ENCODE data around the gene DDRGK1.

Gene DDRGK1

DNA sequence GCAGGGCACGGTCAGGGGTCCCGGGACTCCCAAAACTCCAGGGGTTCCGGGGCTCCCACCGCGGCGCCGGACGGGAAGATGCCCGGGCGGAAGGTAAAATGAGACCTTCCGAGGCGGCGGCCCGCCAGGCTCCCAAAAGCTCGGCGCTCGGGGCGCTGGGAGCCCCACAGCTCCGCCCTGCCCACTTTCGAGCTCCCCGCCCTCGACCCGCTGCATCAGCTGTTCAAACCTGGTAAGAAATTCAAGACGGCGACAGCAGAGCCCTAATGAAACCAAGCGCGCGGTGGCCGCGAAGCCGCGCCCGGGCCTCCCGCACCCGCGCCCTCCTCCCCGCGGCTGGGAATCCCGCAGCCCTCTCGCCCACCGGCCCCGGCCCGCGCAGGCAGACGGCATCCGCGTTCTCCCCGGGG lies 34.1 kb upstream of the DDRGK1 start:
- H3K79me2 ChIP-seq (ENCODE audit: insufficient read depth, low read length), result peaks cover 4% of the 10 kb centered on the region; the same call in 1 of the 2 replicates
- peak overlapping the region; percentile 69 for H3K9ac ChIP-seq (ENCODE audit: low read depth, low read length, poor library complexity, severe bottlenecking)
- peak overlapping the region; percentile 82 for H3K4me3 ChIP-seq (ENCODE audit: low read length, poor library complexity, severe bottlenecking)
- H3F3A ChIP-seq (ENCODE audit: low read depth), result no peaks in the 10 kb centered on the region
- H3K36me3 ChIP-seq (ENCODE audit: insufficient read depth, low read length), result no peaks in the 10 kb centered on the region
- no peaks in the 10 kb centered on the region for H3K9me2 ChIP-seq (replicated peaks; ENCODE audit: low read depth, low read length)
- no peak for TF ChIP-seq EZH2phosphoT487 (IDR thresholded peaks at IDR 0.05; ENCODE audit: borderline replicate concordance)
- TF ChIP-seq, protein P1, sequence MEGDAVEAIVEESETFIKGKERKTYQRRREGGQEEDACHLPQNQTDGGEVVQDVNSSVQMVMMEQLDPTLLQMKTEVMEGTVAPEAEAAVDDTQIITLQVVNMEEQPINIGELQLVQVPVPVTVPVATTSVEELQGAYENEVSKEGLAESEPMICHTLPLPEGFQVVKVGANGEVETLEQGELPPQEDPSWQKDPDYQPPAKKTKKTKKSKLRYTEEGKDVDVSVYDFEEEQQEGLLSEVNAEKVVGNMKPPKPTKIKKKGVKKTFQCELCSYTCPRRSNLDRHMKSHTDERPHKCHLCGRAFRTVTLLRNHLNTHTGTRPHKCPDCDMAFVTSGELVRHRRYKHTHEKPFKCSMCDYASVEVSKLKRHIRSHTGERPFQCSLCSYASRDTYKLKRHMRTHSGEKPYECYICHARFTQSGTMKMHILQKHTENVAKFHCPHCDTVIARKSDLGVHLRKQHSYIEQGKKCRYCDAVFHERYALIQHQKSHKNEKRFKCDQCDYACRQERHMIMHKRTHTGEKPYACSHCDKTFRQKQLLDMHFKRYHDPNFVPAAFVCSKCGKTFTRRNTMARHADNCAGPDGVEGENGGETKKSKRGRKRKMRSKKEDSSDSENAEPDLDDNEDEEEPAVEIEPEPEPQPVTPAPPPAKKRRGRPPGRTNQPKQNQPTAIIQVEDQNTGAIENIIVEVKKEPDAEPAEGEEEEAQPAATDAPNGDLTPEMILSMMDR (conservative IDR thresholded peaks at IDR 0.05; ENCODE audit: low read length), result no peak
- H2AFZ ChIP-seq (ENCODE audit: low read length), result peak overlapping the region; percentile 94
- peaks cover 5% of the 10 kb centered on the region for H3K4me1 ChIP-seq (ENCODE audit: insufficient read depth, low read length, poor library complexity, severe bottlenecking)
- H3K4me2 ChIP-seq (ENCODE audit: low read depth, low read length, poor library complexity, severe bottlenecking), result peak overlapping the region; percentile 86
- H4K20me1 ChIP-seq (ENCODE audit: insufficient read depth, low read length, poor library complexity, severe bottlenecking), result no peaks in the 10 kb centered on the region
- H3K27me3 ChIP-seq (ENCODE audit: insufficient read depth, low read length, poor library complexity, severe bottlenecking), result peaks cover 7% of the 10 kb centered on the region
- H3K9me3 ChIP-seq (ENCODE audit: insufficient read depth, low read depth, low read length), result no peaks in the 10 kb centered on the region

GRCh38 chr20:3237958-3238615 lies 33.6 kb upstream of the DDRGK1 start:
- H3K4me1 ChIP-seq (ENCODE audit: insufficient read depth, low read length, poor library complexity, severe bottlenecking), result peaks cover 5% of the 10 kb centered on the region
- no peaks in the 10 kb centered on the region for H3K9me3 ChIP-seq (ENCODE audit: insufficient read depth, low read depth, low read length)
- H3K9ac ChIP-seq (ENCODE audit: low read depth, low read length, poor library complexity, severe bottlenecking), result peak overlapping the region; percentile 69
- H3K79me2 ChIP-seq (ENCODE audit: insufficient read depth, low read length), result peaks cover 4% of the 10 kb centered on the region; the same call in 1 of the 2 replicates
- no peaks in the 10 kb centered on the region for H3K9me2 ChIP-seq (replicated peaks; ENCODE audit: low read depth, low read length)
- no peaks in the 10 kb centered on the region for H3K36me3 ChIP-seq (ENCODE audit: insufficient read depth, low read length)
- TF ChIP-seq EZH2phosphoT487 (IDR thresholded peaks at IDR 0.05; ENCODE audit: borderline replicate concordance), result no peak
- TF ChIP-seq, protein P1 (conservative IDR thresholded peaks at IDR 0.05; ENCODE audit: low read length), result no peak
- peak overlapping the region; percentile 82 for H3K4me3 ChIP-seq (ENCODE audit: low read length, poor library complexity, severe bottlenecking)
- H3F3A ChIP-seq (ENCODE audit: low read depth), result no peaks in the 10 kb centered on the region
- H3K4me2 ChIP-seq (ENCODE audit: low read depth, low read length, poor library complexity, severe bottlenecking), result peak overlapping the region; percentile 86
- peak overlapping the region; percentile 94 for H2AFZ ChIP-seq (ENCODE audit: low read length)
- H4K20me1 ChIP-seq (ENCODE audit: insufficient read depth, low read length, poor library complexity, severe bottlenecking), result no peaks in the 10 kb centered on the region
- H3K27me3 ChIP-seq (ENCODE audit: insufficient read depth, low read length, poor library complexity, severe bottlenecking), result peaks cover 7% of the 10 kb centered on the region

GRCh38 chr20:3237011-3237957 lies 32.8 kb upstream of the DDRGK1 start:
- Histone ChIP-seq H3K9me2 (replicated peaks; ENCODE audit: low read depth, low read length) (no peaks in the 10 kb centered on the region), H3K4me2 (ENCODE audit: low read depth, low read length, poor library complexity, severe bottlenecking) (peak overlapping the region; percentile 86), H3K79me2 (ENCODE audit: insufficient read depth, low read length) (peaks cover 4% of the 10 kb centered on the region; the same call in 1 of the 2 replicates), H3K36me3 (ENCODE audit: insufficient read depth, low read length) (no peaks in the 10 kb centered on the region), H3K27me3 (ENCODE audit: insufficient read depth, low read length, poor library complexity, severe bottlenecking) (peaks cover 7% of the 10 kb centered on the region), H3K4me1 (ENCODE audit: insufficient read depth, low read length, poor library complexity, severe bottlenecking) (peaks cover 5% of the 10 kb centered on the region), H3K9ac (ENCODE audit: low read depth, low read length, poor library complexity, severe bottlenecking) (peak overlapping the region; percentile 69), H3F3A (ENCODE audit: low read depth) (no peaks in the 10 kb centered on the region), H4K20me1 (ENCODE audit: insufficient read depth, low read length, poor library complexity, severe bottlenecking) (no peaks in the 10 kb centered on the region), H3K4me3 (ENCODE audit: low read length, poor library complexity, severe bottlenecking) (peak overlapping the region; percentile 82), H3K9me3 (ENCODE audit: insufficient read depth, low read depth, low read length) (no peaks in the 10 kb centered on the region), H2AFZ (ENCODE audit: low read length) (no peak overlapping the region)
- TF ChIP-seq EZH2phosphoT487 (IDR thresholded peaks at IDR 0.05; ENCODE audit: borderline replicate concordance), result no peak
- TF ChIP-seq, protein P1 (conservative IDR thresholded peaks at IDR 0.05; ENCODE audit: low read length), result no peak

Measured in Loucy (cell line).